Activated CD8-positive, alpha-beta memory T cell treated with anti-CD3 and anti-CD28 coated beads, Interleukin-2, amount 10 ng/mL, durations not matched to agents 7 days and 5 days (primary cell): ENCODE results near the gene ARHGDIG. TPM values are rescaled to one million over a fixed set of nuclear protein-coding genes. Genes with fewer than 3 reads are reported as not detected.

ENCODE experiments used
- ATAC-seq: fragments of 150-1000 bp; cut with Tn5 transposase; one replicate; pipeline ENCODE4 v1.10.0; 2021; ENCODE audit warnings: moderate library complexity
- CTCF ChIA-PET: fragments of 350-600 bp; sonication (Branson Sonifier 250); formaldehyde crosslinking; loops from one replicate; lab custom pipeline; 2021; ENCODE audit warnings: antibody characterized with exemption; lab: Charles Lee
- DNase-seq: peaks from one replicate; pipeline ENCODE4 v3.0.0-alpha.2; 2020
- H3K27ac Mint-ChIP-seq: one replicate; pipeline ENCODE4 v1.8.0; 2021; ENCODE audit warnings: mild to moderate bottlenecking, mixed read lengths
- H3K27me3 Mint-ChIP-seq: one replicate; pipeline ENCODE4 v1.8.0; 2021; ENCODE audit warnings: mixed read lengths
- H3K36me3 Mint-ChIP-seq: one replicate; pipeline ENCODE4 v1.8.0; 2021; ENCODE audit warnings: mild to moderate bottlenecking, mixed read lengths
- H3K4me1 Mint-ChIP-seq: one replicate; pipeline ENCODE4 v1.8.0; 2021; ENCODE audit warnings: mixed read lengths
- H3K4me3 Mint-ChIP-seq: one replicate; pipeline ENCODE4 v1.8.0; 2021; ENCODE audit warnings: mild to moderate bottlenecking, moderate library complexity, mixed read lengths
- H3K9me3 Mint-ChIP-seq: one replicate; pipeline ENCODE4 v1.8.0; 2022; ENCODE audit warnings: low read depth, mixed read lengths
- total RNA-seq, 2 experiments: library from RNA; stranded (reverse); gene quantifications; one replicate each; pipeline ENCODE4 v1.2.3, GENCODE V29; 2021

ARHGDIG gene
- total RNA-seq, 2 experiments from 2014 or later: not detected

DNA sequence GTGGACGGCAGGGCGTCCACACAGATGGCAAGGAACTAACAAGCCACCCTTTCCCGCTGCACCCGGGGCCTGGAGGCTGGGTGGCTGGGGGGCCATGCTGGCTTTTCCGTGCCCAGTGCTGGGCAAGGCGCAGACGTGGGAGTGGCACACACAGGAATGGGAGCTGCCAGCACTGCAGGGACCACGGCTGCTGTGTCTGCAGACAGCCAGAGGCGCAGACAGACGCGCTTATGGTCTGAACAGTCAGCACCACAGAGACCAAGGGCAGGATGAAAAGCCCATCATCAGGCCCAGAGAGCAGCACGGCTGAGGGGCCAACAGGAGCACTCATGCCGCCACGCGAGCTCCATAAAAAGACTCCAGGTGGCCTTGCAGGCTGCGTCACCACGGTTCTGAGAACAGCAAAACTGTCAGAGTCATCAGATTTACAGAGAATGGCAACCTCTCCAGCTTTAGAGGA lies 26.6 kb downstream of the ARHGDIG start:
- ATAC-seq: no peak

DNA sequence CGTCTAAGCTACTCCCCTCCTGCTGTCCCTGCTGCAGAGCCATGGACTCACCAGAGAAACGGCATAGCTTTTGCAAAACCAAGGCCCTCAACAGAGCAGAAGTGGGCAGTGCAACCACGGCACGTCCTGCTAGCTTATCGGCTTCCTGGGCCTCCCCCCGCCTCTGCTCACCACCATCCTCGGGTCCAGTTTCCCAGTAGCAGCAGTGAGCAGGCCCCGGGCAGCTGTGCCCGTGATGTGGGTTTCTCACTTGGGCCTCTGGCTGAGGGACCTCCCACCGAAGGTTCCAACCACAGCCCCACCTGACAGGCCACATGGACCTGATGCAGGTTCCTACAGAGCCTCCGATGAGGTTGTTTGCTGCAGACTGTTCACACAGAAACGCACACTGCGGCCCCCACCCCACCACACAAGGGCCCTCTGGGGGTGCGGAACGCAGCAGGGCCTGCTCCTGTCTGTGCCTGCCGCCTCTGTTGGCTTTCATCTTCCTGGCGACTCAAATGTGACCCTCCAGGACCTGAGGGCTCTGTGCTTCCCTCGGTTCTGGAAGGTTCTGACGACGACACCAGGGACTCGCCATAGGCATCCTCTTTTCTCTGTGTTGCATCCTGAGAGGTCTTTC lies 27.4 kb downstream of the ARHGDIG start:
- DNase-seq (no peak), ATAC-seq (no peak)
- Mint-ChIP-seq H3K4me3 (no peak overlapping the region), H3K27me3 (no peaks in the 10 kb centered on the region), H3K4me1 (peaks cover 22% of the 10 kb centered on the region), H3K27ac (no peak overlapping the region), H3K9me3 (no peaks in the 10 kb centered on the region), H3K36me3 (peaks cover 1% of the 10 kb centered on the region)
- CTCF ChIA-PET: no interaction called here

More for the DNA sequence above, 26.6 kb downstream of the ARHGDIG start:
- Mint-ChIP-seq H3K36me3 (peaks cover 1% of the 10 kb centered on the region), H3K27ac (no peak overlapping the region), H3K9me3 (no peaks in the 10 kb centered on the region), H3K4me1 (peaks cover 22% of the 10 kb centered on the region), H3K27me3 (no peaks in the 10 kb centered on the region), H3K4me3 (no peak overlapping the region)
- CTCF ChIA-PET: no interaction called here
- DNase-seq: no peak

DNA sequence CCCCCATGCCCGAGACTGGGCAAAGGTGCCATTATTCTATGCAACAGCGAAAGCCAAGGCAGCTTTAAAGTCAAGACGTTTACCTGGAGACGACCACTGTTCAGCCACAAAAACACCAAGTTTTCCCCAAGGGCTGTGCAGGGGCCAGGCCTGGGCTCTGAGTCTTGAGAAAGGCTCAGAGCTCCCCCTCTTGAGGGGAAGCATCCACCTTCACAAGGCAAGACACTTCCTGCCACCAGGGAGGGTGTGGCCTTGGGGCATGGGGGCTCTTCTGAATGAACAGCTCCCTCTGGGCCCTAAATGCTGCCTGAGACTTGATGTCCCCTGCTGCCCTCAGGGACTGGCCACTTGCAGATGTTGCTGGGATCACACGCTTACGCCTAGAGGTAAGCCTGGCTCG lies 29.1 kb downstream of the ARHGDIG start:
- ATAC-seq (peak; percentile 65), DNase-seq (peak; percentile 51)
- Mint-ChIP-seq H3K36me3 (peaks cover 1% of the 10 kb centered on the region), H3K27ac (no peak overlapping the region), H3K27me3 (no peaks in the 10 kb centered on the region), H3K9me3 (no peaks in the 10 kb centered on the region), H3K4me1 (peaks cover 22% of the 10 kb centered on the region), H3K4me3 (no peak overlapping the region)
- CTCF ChIA-PET: interaction anchor here (1.2 to 1.9 kb wide), 4 partner anchors 43 to 202 kb away, joined by 3 to 7 read pairs (median 4); partner anchors contain the start of genes AXIN1 and FAM234A

DNA sequence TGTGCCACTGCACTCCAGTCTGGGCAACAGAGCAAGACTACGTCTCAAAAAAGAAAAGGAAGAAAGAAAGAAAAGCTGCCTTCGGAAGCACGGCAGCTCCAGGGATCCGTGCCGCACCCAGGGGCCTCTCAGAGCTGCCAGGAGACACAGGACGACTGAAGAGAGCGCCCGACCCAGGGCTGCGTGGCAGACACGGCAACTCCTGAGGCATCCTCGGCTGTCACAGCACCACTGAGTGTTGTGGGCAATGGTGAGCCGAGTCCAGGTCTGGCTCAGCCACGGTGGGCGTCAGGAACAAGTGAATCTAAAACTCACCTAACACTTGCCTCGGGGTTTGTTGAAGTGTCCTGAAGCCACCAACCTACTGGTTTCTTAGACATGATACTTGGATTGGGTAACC lies 31.3 kb downstream of the ARHGDIG start:
- no peaks in the 10 kb centered on the region for H3K27me3 Mint-ChIP-seq
- no peak for ATAC-seq
- CTCF ChIA-PET: no interaction called here
- H3K4me1 Mint-ChIP-seq: peaks cover 25% of the 10 kb centered on the region
- H3K27ac Mint-ChIP-seq: no peak overlapping the region
- no peak overlapping the region for H3K4me3 Mint-ChIP-seq
- peaks cover 1% of the 10 kb centered on the region for H3K36me3 Mint-ChIP-seq
- no peaks in the 10 kb centered on the region for H3K9me3 Mint-ChIP-seq
- no peak for DNase-seq

DNA sequence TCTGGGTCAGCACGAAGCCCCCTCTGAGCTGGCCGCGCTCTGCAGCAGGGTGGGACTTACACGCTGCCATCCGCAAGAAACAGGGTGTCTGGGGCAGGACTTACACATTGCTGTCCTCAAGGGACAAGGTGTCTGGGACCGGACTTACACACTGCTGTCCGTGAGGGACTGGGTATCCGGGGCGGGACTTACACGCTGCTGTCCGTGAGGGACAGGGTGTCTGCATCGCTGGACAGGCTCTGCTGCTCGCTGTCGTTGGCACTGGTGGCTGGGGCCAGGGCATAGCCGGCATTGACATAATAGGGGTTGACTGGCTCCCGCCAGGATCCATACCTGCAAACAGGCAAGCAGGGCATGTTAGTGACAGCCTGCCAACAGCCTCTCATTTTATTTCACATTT lies 34.0 kb downstream of the ARHGDIG start:
- Mint-ChIP-seq H3K4me1 (peaks cover 18% of the 10 kb centered on the region), H3K27me3 (no peaks in the 10 kb centered on the region), H3K27ac (no peak overlapping the region), H3K4me3 (no peak overlapping the region), H3K36me3 (no peaks in the 10 kb centered on the region), H3K9me3 (no peaks in the 10 kb centered on the region)
- DNase-seq (no peak), ATAC-seq (no peak)
- CTCF ChIA-PET: no interaction called here

DNA sequence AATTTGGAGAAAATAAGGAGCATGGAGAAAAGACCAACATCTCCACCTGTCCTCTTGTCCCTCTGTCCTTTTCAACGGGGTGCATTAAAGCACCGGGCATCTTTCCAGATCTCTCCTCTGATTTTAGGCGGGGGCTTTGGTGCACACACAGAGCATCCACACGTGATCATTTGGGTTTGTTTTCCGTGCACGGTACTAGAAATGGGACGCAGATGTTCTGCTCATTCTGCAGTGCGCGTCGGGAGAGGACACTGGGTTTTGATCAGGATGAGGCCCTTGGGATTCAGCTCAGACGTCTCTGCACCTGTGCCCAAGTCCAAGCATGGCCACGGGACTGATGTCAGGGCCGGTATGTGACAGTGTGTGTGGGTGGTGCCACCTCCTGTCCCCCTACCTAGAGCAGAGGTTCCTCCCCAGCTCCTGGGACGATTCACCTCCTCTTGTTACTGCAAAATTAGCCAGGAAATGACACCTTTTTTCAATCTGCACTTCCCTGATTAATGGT lies 34.5 kb downstream of the ARHGDIG start:
- ATAC-seq: no peak

DNA sequence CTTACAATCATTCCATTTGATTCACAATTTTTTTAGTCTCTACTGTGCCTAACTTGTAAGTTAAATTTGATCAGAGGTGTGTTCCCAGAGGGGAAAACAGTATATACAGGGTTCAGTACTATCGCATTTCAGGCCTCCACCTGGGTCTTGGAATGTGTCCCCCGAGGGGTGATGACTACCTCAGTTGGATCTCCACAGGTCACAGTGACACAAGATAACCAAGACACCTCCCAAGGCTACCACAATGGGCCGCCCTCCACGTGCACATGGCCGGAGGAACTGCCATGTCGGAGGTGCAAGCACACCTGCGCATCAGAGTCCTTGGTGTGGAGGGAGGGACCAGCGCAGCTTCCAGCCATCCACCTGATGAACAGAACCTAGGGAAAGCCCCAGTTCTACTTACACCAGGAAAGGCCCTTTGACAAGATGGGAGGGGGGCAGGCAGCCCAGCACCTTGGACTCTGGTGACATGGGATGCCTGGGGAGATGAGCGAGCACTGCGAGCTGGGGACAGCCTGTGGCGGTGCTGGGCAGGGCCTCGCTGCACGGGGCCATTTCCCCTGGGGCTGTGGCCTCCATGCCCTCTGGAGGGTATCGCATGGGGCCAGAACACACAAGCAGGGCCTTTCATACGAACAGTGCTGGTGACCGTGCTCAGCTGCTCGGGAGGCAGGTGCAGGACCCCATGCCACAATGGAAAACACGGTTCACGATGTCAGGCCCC lies 36.5 kb downstream of the ARHGDIG start:
- DNase-seq (no peak), ATAC-seq (no peak)
- Mint-ChIP-seq H3K9me3 (no peaks in the 10 kb centered on the region), H3K36me3 (no peaks in the 10 kb centered on the region), H3K4me1 (peaks cover 20% of the 10 kb centered on the region), H3K4me3 (no peak overlapping the region), H3K27ac (no peak overlapping the region), H3K27me3 (no peaks in the 10 kb centered on the region)
- CTCF ChIA-PET: no interaction called here

More for the DNA sequence above, 34.5 kb downstream of the ARHGDIG start:
- Mint-ChIP-seq H3K27ac (no peak overlapping the region), H3K4me3 (no peak overlapping the region), H3K4me1 (peaks cover 17% of the 10 kb centered on the region), H3K27me3 (no peaks in the 10 kb centered on the region), H3K9me3 (no peaks in the 10 kb centered on the region), H3K36me3 (no peaks in the 10 kb centered on the region)
- CTCF ChIA-PET: no interaction called here
- DNase-seq: no peak

DNA sequence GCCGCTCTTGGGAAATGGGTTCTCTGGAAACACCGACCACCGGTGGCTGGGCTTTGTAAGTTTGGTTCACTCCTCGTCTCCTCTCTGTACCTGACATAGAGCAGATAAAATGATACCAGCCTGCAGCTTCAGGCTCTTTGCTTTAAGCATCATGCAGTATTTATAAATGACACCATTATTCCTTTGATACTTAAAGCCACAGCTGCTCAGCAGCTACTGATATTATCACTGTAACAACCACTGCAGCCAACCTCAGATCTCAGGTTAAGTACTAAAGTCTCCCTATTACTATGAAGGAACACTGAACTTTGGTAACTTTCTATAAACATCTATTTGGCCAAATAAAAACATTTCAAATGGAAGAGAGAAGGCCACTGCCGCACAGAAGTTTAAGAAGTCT lies 37.2 kb downstream of the ARHGDIG start:
- no peaks in the 10 kb centered on the region for H3K9me3 Mint-ChIP-seq
- no peaks in the 10 kb centered on the region for H3K36me3 Mint-ChIP-seq
- peaks cover 20% of the 10 kb centered on the region for H3K4me1 Mint-ChIP-seq
- no peak overlapping the region for H3K27ac Mint-ChIP-seq
- CTCF ChIA-PET: no interaction called here
- ATAC-seq (peak; percentile 20), DNase-seq (no peak)
- no peaks in the 10 kb centered on the region for H3K27me3 Mint-ChIP-seq
- no peak overlapping the region for H3K4me3 Mint-ChIP-seq

DNA sequence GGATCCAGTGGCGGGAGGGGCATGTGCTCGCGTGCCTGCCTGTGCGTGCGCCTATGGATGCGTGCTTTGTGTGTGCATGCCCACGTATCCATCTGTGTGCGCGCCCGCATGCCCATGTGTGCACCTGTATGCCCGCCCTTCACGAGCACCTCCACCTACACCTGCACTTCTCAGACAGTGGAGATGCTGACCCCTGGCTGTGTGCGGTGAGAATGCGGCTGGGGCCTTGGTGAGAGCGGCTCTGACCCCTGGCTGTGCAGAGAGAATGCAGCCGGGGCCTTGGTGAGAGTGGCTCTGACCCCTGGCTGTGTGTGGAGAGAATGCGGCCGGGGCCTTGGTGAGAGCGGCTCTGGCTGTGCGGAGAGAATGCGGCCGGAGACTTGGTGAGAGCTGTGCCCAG lies 38.2 kb downstream of the ARHGDIG start:
- DNase-seq (no peak), ATAC-seq (no peak)
- Mint-ChIP-seq H3K36me3 (no peaks in the 10 kb centered on the region), H3K4me1 (peaks cover 22% of the 10 kb centered on the region), H3K27ac (no peak overlapping the region), H3K27me3 (no peaks in the 10 kb centered on the region), H3K9me3 (no peaks in the 10 kb centered on the region), H3K4me3 (no peak overlapping the region)
- CTCF ChIA-PET: no interaction called here

DNA sequence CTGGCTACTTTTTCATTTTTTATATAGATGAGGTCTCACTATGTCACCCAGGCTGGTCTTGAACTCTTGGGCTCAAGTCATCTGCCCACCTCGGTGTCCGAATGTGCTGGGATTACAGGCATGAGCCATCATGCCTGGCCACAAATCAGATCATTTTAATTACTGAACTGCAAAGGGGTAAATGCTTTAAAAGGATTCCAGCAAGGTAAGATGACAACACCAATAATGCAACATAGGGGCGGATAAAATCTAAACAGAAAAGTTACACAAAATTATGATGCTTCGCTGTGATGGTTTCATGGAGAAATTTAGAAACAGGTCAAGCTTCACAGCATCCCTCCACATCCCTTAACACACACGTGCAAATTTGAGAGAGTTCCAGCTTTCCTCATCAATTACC lies 39.8 kb downstream of the ARHGDIG start:
- Mint-ChIP-seq H3K36me3 (no peaks in the 10 kb centered on the region), H3K27ac (no peak overlapping the region), H3K4me1 (peaks cover 34% of the 10 kb centered on the region), H3K4me3 (no peak overlapping the region), H3K27me3 (peaks cover 1% of the 10 kb centered on the region), H3K9me3 (no peaks in the 10 kb centered on the region)
- no peak for DNase-seq
- CTCF ChIA-PET: no interaction called here
- no peak for ATAC-seq

DNA sequence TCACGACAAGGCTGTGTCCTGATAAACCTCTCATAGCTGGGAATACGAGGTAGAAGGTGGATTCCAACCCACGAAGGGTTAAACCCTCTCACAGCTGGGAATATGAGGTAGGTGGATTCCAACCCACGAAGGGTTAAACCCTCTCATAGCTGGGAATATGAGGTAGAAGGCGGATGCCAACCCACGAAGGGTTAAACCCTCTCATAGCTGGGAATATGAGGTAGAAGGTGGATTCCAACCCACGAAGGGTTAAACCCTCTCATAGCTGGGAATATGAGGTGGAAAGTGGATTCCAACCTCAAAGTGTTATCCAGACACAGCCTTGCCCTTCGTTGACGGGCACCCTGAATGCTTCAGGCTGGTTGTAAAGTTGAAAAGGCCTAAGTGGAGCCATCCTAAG lies 41.1 kb downstream of the ARHGDIG start:
- Mint-ChIP-seq H3K4me1 (peaks cover 40% of the 10 kb centered on the region), H3K36me3 (no peaks in the 10 kb centered on the region), H3K4me3 (no peak overlapping the region), H3K27ac (no peak overlapping the region), H3K27me3 (peaks cover 6% of the 10 kb centered on the region), H3K9me3 (no peaks in the 10 kb centered on the region)
- CTCF ChIA-PET: interaction anchor here (1.1 kb wide), 1 partner anchor 27 kb away, joined by 4 read pairs; no protein-coding TSS in a partner anchor
- no peak for ATAC-seq
- no peak for DNase-seq

DNA sequence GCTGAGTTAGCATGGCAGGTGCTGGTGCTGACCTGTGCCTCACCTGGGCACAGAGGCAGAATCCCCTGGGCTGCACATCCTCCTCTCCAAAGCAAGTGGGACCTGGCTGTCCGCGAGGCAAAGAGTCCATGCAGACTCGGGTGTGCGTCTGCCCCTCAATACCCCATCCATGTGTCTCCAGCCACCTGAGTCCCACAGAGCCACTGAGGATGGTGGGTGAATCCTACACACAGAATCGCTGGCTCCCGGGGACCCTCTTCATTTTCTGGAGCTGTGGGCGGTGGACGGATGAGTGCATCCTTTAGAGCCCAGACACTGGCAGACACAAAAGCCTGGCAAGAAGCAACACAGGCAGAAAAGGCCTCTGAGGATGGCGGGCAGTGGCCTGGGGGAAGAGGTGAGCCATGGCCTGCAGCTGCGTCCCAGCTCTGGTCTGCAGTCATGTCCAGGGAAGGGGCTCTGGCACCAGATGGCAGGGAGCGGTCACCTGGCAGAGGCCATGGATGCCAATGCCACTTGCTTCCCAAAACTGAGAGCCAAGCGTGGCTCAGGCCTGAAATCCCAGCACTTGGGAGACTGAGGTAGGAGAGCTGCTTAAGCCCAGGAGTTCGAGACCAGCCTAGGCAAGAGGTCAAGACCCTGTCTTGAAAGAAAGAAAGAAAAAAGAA lies 42.2 kb downstream of the ARHGDIG start:
- Mint-ChIP-seq H3K27ac (no peak overlapping the region), H3K4me3 (no peak overlapping the region), H3K9me3 (no peaks in the 10 kb centered on the region), H3K36me3 (no peaks in the 10 kb centered on the region), H3K4me1 (peaks cover 48% of the 10 kb centered on the region), H3K27me3 (peaks cover 6% of the 10 kb centered on the region)
- CTCF ChIA-PET: interaction anchor here (1.1 kb wide), 1 partner anchor 28 kb away, joined by 4 read pairs; no protein-coding TSS in a partner anchor
- ATAC-seq (no peak), DNase-seq (no peak)

DNA sequence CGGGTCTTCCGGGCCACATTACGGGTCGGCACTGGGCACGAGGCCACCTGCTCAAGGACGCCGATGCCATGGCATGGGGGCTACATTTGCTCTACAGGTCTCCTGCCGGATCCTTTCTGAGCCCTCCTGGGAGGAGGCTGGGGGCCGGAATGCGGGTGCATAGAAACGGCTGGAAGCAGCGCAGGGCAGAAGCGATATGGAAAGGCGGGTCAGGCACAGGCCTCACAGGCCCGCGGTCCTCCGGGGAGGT lies 43.7 kb downstream of the ARHGDIG start:
- CTCF ChIA-PET: interaction anchor here (1.1 kb wide), 1 partner anchor 38 kb away, joined by 3 read pairs; no protein-coding TSS in a partner anchor
- peaks cover 6% of the 10 kb centered on the region for H3K27me3 Mint-ChIP-seq
- no peaks in the 10 kb centered on the region for H3K36me3 Mint-ChIP-seq
- H3K27ac Mint-ChIP-seq: no peak overlapping the region
- no peak overlapping the region for H3K4me3 Mint-ChIP-seq
- no peaks in the 10 kb centered on the region for H3K9me3 Mint-ChIP-seq
- peaks cover 44% of the 10 kb centered on the region for H3K4me1 Mint-ChIP-seq
- DNase-seq (no peak), ATAC-seq (no peak)
